Liver (tissue), 3 donors: ENCODE data around the gene DMAC2L.

Source experiments
- CTCF ChIP-seq: fragments of 150-350 bp; IDR thresholded peaks from 2 replicates; pipeline ENCODE4 v1.5.1; 2017; ENCODE audit warnings: improper control_type of control experiment, low read depth, low read length; ENCODE audit not compliant: missing input control
- EGR1 ChIP-seq, 2 donors: IDR thresholded peaks; 2 replicates each; pipeline ENCODE4 v1.6.1; 2016 to 2018; ENCODE audit warnings: antibody characterized with exemption in 2 of 2, low read depth in 2 of 2
- FOXA1 ChIP-seq: IDR thresholded peaks from 2 replicates; pipeline ENCODE4 v1.6.1; 2016; ENCODE audit warnings: antibody characterized with exemption
- HNF4A ChIP-seq, 2 donors: conservative IDR thresholded peaks; 2 replicates each; pipeline ENCODE4 v1.6.1; 2016; ENCODE audit warnings: antibody characterized with exemption in 2 of 2, mild to moderate bottlenecking in 2 of 2
- JUND ChIP-seq, 2 donors: IDR thresholded peaks; 2 replicates each; pipeline ENCODE4 v1.6.1; 2016; ENCODE audit warnings: antibody characterized with exemption in 2 of 2
- MAX ChIP-seq: IDR thresholded peaks from 2 replicates; pipeline ENCODE4 v1.6.1; 2016; ENCODE audit warnings: antibody characterized with exemption
- REST ChIP-seq: IDR thresholded peaks from 2 replicates; pipeline ENCODE4 v1.6.1; 2016; ENCODE audit warnings: antibody characterized with exemption, mild to moderate bottlenecking
- TAF1 ChIP-seq: conservative IDR thresholded peaks from 2 replicates; pipeline ENCODE4 v1.6.1; 2016; ENCODE audit warnings: antibody characterized with exemption, mild to moderate bottlenecking
- YY1 ChIP-seq: IDR thresholded peaks from 2 replicates; pipeline ENCODE4 v1.6.1; 2016; ENCODE audit warnings: antibody characterized with exemption, mild to moderate bottlenecking
- ZBTB33 ChIP-seq: IDR thresholded peaks from 2 replicates; pipeline ENCODE4 v1.6.1; 2016; ENCODE audit warnings: antibody characterized with exemption
- donor health status: healthy.
- donor health status: healthy.

- TF ChIP-seq CTCF = no peak
- no peak for TF ChIP-seq EGR1 (IDR thresholded peaks at IDR 0.05; ENCODE audit: low read depth in 2 of 2)
- no peak for TF ChIP-seq YY1
- no peak for TF ChIP-seq REST
- no peak for TF ChIP-seq ZBTB33
- no peak for TF ChIP-seq FOXA1
- TF ChIP-seq HNF4A (conservative IDR thresholded peaks at IDR 0.05) = no peak
- no peak for TF ChIP-seq TAF1
- TF ChIP-seq MAX = no peak
- no peak for TF ChIP-seq JUND (IDR thresholded peaks at IDR 0.05)
Observed at GRCh38 chr14:50373959-50374358, 61.8 kb downstream of the DMAC2L start.
